Activated naive CD8-positive, alpha-beta T cell treated with anti-CD3 and anti-CD28 coated beads, Interleukin-2, amount 50 U/mL, for 24 hours (primary cell): ENCODE results near the gene TRIM14.
"Not testable (repeated sequence)": the region's sequence is repeated elsewhere in the genome, so short reads cannot be mapped to it uniquely, and the experiment has no call there.

Source experiments
- ATAC-seq: fragments of 150-1000 bp; cut with Tn5 transposase; one replicate; pipeline ENCODE4 v1.10.0; 2021
- DNase-seq: peaks from one replicate; pipeline ENCODE4 v3.0.0; 2021
- H3K27ac Mint-ChIP-seq: one replicate; pipeline ENCODE4 v1.8.0; 2021; ENCODE audit warnings: mild to moderate bottlenecking, mixed read lengths
- H3K27me3 Mint-ChIP-seq: one replicate; pipeline ENCODE4 v1.8.0; 2021; ENCODE audit warnings: mixed read lengths
- H3K36me3 Mint-ChIP-seq: one replicate; pipeline ENCODE4 v1.8.0; 2021; ENCODE audit warnings: low read depth, mixed read lengths
- H3K4me1 Mint-ChIP-seq: one replicate; pipeline ENCODE4 v1.8.0; 2021; ENCODE audit warnings: mixed read lengths
- H3K4me3 Mint-ChIP-seq: one replicate; pipeline ENCODE4 v1.8.0; 2021; ENCODE audit warnings: mild to moderate bottlenecking, moderate library complexity, mixed read lengths
- H3K9me3 Mint-ChIP-seq: one replicate; pipeline ENCODE4 v1.8.0; 2021; ENCODE audit warnings: mixed read lengths

The TRIM14 gene

DNA sequence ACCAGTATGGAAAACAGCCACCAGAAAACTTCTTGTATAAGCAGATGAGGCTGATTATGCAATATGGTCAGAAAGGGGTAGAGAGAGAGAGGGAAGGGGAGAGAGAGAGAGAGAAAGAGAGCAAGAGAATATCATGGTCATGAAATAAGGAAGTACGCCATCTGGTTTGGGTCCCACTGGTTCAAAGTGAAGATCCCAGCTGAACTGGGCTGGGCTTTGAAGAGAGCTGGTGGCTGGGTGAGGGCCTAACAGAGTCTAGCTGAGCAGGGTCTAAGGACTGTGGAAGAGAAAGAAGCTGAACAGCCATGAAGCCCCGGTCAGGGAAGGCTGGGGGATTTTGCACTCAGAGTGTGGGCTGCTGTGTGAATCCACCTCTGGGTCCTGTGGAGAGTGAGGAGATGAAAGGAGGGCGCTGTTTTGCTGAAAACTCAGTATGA, 14.6 kb downstream of the TRIM14 start:
- ATAC-seq (no peak), DNase-seq (no peak)
- no peaks in the 10 kb centered on the region for H3K27me3 Mint-ChIP-seq
- H3K4me3 Mint-ChIP-seq: no peak overlapping the region
- peaks cover 93% of the 10 kb centered on the region for H3K4me1 Mint-ChIP-seq
- no peaks in the 10 kb centered on the region for H3K9me3 Mint-ChIP-seq
- peak overlapping the region; percentile 72 for H3K27ac Mint-ChIP-seq
- H3K36me3 Mint-ChIP-seq: peaks cover 44% of the 10 kb centered on the region

DNA sequence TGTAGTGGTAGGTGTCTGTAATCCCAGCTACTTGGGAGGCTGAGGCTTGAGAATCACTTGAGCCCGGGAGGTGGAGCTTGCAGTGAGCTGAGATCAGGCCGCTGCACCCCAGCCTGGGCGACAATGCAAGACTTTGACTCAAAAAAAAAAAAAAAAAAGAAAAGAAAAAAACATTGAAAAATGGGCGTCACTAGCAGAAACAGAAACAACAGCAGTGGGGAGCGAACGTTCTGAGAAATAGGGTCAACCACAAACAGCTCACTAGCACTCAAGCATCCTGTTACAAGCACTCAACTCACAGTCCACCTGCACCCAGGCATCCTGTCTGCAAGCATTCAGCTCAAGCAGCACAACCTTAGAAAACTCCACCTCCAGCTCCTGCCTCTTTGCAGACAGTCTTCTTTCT, 17.2 kb downstream of the TRIM14 start:
- ATAC-seq: peak; percentile 99
- peaks cover 44% of the 10 kb centered on the region for H3K36me3 Mint-ChIP-seq
- peaks cover 88% of the 10 kb centered on the region for H3K4me1 Mint-ChIP-seq
- peak overlapping the region; percentile 63 for H3K27ac Mint-ChIP-seq
- DNase-seq: peak; percentile 63
- H3K4me3 Mint-ChIP-seq: peak overlapping the region; percentile 17
- H3K27me3 Mint-ChIP-seq: no peaks in the 10 kb centered on the region
- no peaks in the 10 kb centered on the region for H3K9me3 Mint-ChIP-seq

DNA sequence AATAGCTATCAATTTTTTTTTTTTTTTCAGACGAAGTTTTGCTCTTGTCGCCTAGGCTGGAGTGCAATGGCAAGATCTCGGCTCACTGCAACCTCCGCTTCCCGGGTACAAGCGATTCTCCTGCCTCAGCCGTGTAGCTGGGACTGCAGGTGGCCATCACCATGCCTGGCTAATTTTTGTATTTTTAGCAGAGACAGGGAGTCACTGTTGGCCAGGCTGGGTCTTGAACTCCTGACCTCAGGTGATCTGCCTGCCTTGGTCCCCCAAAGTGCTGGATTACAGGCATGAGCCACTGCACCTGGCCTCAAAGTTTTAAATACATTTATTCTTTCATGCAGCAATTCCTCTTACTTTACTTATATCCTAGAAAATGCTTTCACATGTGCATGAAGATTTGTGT, 17.6 kb downstream of the TRIM14 start:
- H3K4me3 Mint-ChIP-seq: peak overlapping the region; percentile 17
- ATAC-seq: no peak
- peaks cover 40% of the 10 kb centered on the region for H3K36me3 Mint-ChIP-seq
- no peaks in the 10 kb centered on the region for H3K9me3 Mint-ChIP-seq
- H3K27me3 Mint-ChIP-seq: no peaks in the 10 kb centered on the region
- H3K27ac Mint-ChIP-seq: peak overlapping the region; percentile 63
- H3K4me1 Mint-ChIP-seq: peaks cover 84% of the 10 kb centered on the region
- DNase-seq: no peak

DNA sequence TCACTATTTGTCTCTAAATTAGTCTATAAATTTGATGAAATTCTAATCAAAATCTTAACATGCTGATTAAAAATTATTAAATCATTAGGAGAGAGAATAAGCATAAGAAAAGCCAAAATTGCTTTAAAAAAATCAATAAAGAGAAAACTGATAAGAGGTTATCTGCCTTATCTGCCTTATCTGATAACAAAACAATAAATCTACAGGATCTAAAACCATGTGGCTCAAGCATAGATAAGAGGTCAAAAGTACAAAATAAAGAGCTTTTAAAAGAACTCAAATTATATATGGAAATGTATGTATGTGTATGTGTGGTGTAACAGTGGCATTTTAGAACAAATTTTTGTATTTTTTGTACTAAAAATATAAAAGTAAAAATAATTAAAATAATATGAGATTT, 18.6 kb downstream of the TRIM14 start:
- Mint-ChIP-seq H3K4me3 (no peak overlapping the region), H3K36me3 (peaks cover 35% of the 10 kb centered on the region), H3K27ac (peak overlapping the region; percentile 80), H3K9me3 (no peaks in the 10 kb centered on the region), H3K4me1 (peaks cover 75% of the 10 kb centered on the region), H3K27me3 (no peaks in the 10 kb centered on the region)
- DNase-seq: no peak
- no peak for ATAC-seq

DNA sequence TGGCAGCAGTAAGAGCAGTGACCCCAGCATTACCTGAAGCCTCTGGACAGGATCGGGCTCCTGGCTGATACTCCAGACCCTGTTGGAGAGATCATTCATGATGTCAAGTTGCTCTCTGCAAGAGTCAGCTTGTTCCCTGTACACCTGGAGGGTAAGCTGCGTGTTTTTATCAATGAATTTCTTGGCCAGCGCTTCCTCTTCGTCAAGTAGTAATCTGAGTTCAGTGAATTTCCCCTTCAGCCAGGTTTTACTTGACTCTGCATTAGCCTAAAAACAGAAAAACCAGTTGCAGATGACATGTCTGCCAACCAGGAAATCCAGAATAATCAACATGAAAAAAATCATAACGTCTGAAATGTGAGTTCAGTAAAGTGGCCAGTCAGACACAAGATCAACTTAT, 19.1 kb downstream of the TRIM14 start:
- H3K4me3 Mint-ChIP-seq: no peak overlapping the region
- H3K27ac Mint-ChIP-seq: peak overlapping the region; percentile 80
- H3K36me3 Mint-ChIP-seq: peaks cover 34% of the 10 kb centered on the region
- ATAC-seq (no peak), DNase-seq (no peak)
- H3K9me3 Mint-ChIP-seq: no peaks in the 10 kb centered on the region
- no peaks in the 10 kb centered on the region for H3K27me3 Mint-ChIP-seq
- H3K4me1 Mint-ChIP-seq: peaks cover 73% of the 10 kb centered on the region

DNA sequence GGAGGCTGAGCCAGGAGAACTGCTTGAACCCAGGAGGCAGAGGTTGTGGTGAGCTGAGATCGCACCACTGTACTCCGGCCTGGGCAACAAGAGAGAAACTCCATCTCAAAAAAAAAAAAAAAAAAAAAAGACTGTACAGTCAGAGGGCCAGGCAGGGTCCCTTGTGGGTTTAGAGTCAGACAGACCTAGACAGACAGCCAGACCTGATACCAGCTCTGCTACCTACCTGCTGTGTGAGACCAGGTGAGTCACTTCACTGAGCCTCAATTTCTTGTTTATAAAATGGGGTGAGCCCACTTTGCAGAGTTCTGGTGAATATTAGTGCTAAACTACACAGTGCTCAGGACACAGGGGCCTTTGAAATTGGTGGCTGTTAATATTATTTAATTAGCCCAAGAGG, 19.7 kb downstream of the TRIM14 start:
- no peak for ATAC-seq
- no peak overlapping the region for H3K4me3 Mint-ChIP-seq
- H3K9me3 Mint-ChIP-seq: no peaks in the 10 kb centered on the region
- no peak overlapping the region for H3K27ac Mint-ChIP-seq
- H3K4me1 Mint-ChIP-seq: peaks cover 70% of the 10 kb centered on the region
- DNase-seq: no peak
- H3K36me3 Mint-ChIP-seq: peaks cover 36% of the 10 kb centered on the region
- no peaks in the 10 kb centered on the region for H3K27me3 Mint-ChIP-seq

DNA sequence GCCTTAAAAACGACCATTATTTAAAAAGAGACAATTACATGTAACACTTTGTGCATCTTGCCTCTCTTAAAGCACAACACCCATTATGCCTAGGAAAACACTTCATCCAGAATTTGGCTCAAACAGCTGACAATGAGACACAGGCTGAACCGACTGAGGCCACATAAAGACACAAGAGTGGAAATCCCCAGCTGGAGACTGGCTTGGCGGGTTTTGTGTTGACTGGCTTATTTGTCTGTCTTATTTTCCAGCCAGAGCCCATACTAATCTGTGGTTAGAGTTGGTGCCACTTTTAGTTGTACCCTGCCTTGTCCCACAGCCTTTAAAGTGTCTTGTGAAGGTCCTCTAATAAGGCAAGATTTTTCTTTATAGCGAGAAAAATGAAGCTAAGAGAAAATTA, 21.2 kb downstream of the TRIM14 start:
- Mint-ChIP-seq H3K36me3 (peaks cover 41% of the 10 kb centered on the region), H3K27ac (peak overlapping the region; percentile 52), H3K4me1 (peaks cover 60% of the 10 kb centered on the region), H3K9me3 (no peaks in the 10 kb centered on the region), H3K27me3 (no peaks in the 10 kb centered on the region), H3K4me3 (no peak overlapping the region)
- DNase-seq (no peak), ATAC-seq (peak; percentile 34)

DNA sequence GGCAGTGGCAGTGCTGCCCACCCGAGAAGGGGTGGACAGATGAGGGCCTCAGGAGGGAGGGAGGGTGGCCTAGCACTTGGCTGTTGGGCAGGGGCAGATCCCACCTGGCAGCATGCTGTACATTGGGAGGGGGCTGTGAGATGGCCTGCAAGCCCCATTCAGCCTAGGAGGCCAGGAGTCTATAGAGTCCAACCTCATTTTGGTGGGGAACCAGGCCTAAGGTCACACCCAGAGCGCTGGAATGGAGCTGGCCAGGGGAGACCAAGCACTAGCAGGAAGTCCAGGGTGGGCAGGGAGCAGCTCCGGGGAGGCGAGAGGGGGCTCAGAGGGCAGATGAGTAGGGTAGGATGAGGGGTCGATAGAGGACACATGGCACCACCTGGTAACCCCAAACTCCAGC, 22.9 kb downstream of the TRIM14 start:
- DNase-seq (no peak), ATAC-seq (no peak)
- H3K4me1 Mint-ChIP-seq: peaks cover 46% of the 10 kb centered on the region
- H3K4me3 Mint-ChIP-seq: no peak overlapping the region
- H3K9me3 Mint-ChIP-seq: no peaks in the 10 kb centered on the region
- H3K27me3 Mint-ChIP-seq: no peaks in the 10 kb centered on the region
- H3K27ac Mint-ChIP-seq: no peak overlapping the region
- peaks cover 44% of the 10 kb centered on the region for H3K36me3 Mint-ChIP-seq

DNA sequence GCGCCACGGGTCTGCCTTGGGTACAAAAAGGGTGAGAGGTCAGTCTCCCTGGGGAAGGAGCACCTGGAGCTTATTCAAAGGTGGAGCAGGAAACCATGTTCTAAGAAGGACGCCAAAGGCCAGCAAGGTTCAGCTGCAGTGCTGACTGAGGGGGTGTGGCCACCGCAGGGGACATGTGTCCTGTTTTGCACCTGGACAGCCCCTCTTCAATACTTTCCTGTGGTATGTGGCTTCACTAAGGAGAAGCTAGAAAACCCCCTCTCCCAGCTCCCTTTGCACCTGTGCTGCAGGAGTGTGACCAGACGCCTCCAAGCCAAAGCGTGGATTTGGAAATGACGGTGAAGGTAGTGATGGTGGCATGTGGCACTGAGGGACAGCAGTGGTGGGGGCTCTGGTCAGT, 23.6 kb downstream of the TRIM14 start:
- Mint-ChIP-seq H3K27me3 (no peaks in the 10 kb centered on the region), H3K36me3 (peaks cover 47% of the 10 kb centered on the region), H3K27ac (no peak overlapping the region), H3K4me3 (no peak overlapping the region), H3K4me1 (peaks cover 40% of the 10 kb centered on the region), H3K9me3 (no peaks in the 10 kb centered on the region)
- DNase-seq (no peak), ATAC-seq (no peak)

DNA sequence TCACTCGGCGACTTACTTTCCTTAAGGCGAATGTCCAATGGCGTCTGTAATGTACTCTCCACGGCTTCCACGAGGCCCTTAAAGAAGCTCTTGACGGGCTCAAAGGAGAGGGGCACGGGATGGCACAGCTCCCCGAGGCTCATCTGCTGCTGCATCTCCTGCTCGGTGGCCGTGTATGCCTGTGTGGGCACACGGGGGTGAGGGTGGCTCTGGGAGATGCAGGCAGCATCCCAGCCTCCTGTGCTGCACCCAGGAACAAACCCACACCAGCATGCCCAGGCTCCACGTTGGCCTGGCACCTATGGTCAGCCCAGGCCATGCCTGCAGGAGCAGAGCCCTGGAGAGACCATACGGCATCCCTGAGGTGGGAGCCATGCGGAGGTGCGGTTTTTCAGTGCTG, 24.2 kb downstream of the TRIM14 start:
- DNase-seq: no peak
- Mint-ChIP-seq H3K4me3 (no peak overlapping the region), H3K36me3 (peaks cover 46% of the 10 kb centered on the region), H3K9me3 (no peaks in the 10 kb centered on the region), H3K4me1 (peaks cover 34% of the 10 kb centered on the region), H3K27ac (no peak overlapping the region), H3K27me3 (no peaks in the 10 kb centered on the region)
- no peak for ATAC-seq

DNA sequence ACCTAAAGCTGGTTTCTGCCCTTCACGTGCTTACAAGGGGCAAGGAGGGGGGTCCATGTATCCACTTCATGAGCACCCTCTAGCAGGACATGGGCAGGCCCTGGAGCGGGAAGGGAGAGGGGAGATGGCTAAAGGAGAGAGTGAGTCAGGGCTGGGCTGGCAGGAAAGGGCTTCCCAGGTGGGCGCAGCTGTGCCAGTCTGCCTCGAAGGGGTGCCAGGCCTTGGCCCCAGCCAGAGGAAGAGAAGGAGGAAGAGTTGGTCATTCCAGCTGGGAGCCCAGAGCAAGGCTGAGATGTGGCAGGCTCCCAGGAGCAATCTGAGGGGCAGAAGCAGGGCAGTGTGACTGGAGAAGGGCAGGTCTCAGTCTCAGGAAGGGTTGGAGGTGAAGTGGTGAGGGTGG, 24.7 kb downstream of the TRIM14 start:
- Mint-ChIP-seq H3K36me3 (peaks cover 43% of the 10 kb centered on the region), H3K27ac (no peak overlapping the region), H3K4me1 (peaks cover 29% of the 10 kb centered on the region), H3K9me3 (no peaks in the 10 kb centered on the region), H3K4me3 (no peak overlapping the region), H3K27me3 (no peaks in the 10 kb centered on the region)
- ATAC-seq: no peak
- no peak for DNase-seq

DNA sequence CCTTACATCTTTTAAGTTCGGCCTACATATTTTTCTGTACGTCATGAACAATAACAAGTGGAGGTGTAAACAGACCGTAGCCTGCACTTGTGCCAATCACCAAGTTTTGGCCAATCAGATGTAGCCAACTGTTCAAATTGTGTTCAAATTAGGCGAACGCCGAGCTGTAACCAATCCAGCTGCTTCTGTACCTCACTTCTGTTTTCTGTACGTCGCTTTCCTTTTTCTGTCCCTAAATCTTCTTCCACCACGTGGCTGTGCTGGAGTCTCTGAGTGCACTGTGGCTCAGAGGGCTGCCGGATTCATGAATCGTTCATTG, 26.4 kb downstream of the TRIM14 start:
- Mint-ChIP-seq H3K4me1 (peaks cover 16% of the 10 kb centered on the region), H3K9me3 (no peaks in the 10 kb centered on the region), H3K4me3 (no peak overlapping the region), H3K36me3 (peaks cover 32% of the 10 kb centered on the region), H3K27me3 (no peaks in the 10 kb centered on the region), H3K27ac (peak overlapping the region; percentile 27)
- DNase-seq: no peak
- no peak for ATAC-seq

DNA sequence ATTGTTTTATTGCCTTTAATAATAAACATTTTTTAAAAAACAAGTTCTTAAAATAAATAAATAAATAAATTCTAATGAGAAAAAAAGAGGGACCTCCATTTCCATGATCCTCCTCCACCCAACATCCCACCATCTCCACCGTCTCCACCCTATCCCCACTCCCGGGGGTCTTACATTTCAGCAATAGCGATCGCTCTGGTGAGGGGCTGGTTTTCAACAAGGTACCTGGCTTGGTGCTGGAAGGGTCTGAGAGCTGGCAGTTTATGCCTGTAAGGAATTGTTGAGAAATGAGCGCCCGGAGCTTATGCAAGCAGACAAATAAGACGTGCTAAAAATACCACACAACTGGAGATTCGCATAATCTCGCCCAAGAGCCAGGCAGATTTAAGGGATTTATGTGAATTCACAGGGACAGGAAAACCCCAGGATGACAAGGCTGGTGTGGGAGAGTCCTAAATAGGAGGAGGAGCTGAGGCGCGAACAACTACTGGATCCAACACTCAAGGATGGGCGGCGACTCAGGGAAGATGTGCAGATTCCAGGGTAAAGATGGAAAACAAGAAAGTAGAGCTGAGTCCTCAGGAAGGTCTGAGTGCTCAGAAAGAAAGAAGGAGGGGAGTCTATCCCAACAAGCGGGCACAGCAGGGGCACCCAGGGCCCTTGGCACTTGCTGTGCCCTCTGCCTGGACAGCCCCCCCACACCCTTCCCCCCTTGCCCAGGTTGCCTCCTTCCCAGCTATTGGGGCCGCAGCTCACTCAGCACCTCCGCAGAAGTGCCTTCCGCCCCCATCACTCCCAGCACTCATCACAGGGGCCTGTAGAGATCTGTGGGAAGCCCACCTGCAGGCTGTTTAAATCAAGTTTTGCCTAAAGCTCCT, 27.0 kb downstream of the TRIM14 start:
- H3K4me3 Mint-ChIP-seq: no peak overlapping the region
- no peaks in the 10 kb centered on the region for H3K27me3 Mint-ChIP-seq
- H3K4me1 Mint-ChIP-seq: peaks cover 11% of the 10 kb centered on the region
- H3K36me3 Mint-ChIP-seq: peaks cover 28% of the 10 kb centered on the region
- no peak overlapping the region for H3K27ac Mint-ChIP-seq
- DNase-seq (no peak), ATAC-seq (no peak)
- H3K9me3 Mint-ChIP-seq: no peaks in the 10 kb centered on the region

DNA sequence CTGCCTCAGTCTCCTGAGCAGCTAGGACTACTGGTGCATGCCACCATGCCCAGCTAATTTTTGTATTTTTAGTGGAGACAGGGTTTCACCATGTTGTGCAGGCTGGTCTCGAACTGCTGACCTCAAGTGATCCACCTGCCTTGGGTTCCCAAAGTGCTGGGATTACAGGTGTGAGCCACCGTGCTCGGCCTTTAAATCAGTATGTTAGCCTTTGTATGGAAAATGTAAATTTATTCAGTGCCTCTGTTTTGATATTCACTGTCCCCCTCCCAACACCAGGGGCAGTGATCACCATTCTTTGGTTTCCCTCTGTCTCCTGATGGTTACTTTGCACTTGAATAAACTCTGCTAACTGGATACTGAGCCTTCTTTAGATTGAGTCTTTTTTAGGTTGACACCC, 28.3 kb downstream of the TRIM14 start:
- not testable (repeated sequence) for ATAC-seq, H3K27me3 Mint-ChIP-seq

DNA sequence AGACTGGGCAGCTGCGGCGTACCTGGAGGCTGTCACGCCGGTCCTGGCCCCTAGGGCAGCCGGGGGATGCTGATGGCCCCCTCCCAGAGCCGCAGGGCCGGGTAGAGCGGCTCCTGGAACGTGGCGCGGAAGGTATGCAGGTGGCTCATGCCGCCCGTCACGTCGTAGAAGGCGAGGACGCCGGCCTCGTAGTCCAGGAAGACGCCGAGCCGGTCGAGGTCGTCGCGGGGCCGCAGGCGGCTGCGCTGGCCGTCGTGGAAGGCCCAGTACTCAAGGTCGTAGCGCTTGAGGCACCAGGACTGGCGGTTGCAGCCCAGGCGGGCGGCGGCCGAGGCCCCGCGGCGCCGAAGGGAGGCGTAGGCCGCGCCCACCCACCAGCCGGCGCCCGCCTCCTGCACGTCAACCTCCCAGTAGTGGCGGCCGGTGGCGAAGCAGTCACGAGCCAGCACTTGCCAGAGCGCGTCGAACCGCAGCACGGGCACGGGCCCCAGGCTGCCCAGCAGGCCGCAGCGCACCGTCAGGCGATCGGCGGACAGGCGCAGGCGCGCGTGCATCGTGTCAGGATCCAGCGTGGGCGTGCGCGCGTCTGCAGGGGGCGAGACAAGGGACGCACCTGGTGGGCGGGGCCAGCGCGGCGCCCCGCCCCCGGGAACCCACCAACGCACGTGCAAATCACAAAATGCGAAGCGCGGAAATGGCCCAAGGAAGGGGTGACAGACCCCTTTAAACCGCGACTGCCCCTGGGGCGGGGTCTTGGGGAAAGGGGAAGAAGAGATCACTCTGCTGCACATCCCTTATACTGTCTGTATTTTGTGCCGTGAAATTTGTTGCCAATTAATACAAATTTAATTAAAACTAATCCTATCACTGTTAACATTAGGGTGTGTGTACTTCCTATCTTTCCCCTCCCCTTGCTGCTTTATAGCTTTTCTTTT, 31.3 kb downstream of the TRIM14 start:
- Mint-ChIP-seq H3K27me3 (no peaks in the 10 kb centered on the region), H3K27ac (no peak overlapping the region), H3K36me3 (peaks cover 32% of the 10 kb centered on the region), H3K4me1 (peaks cover 10% of the 10 kb centered on the region), H3K4me3 (no peak overlapping the region), H3K9me3 (no peaks in the 10 kb centered on the region)
- no peak for DNase-seq
- ATAC-seq: no peak

More for the DNA sequence above, 28.3 kb downstream of the TRIM14 start:
- Mint-ChIP-seq H3K27ac (peak overlapping the region; percentile 11), H3K4me1 (peaks cover 13% of the 10 kb centered on the region), H3K36me3 (peaks cover 32% of the 10 kb centered on the region)
- not testable (repeated sequence) for H3K9me3 Mint-ChIP-seq, H3K4me3 Mint-ChIP-seq, DNase-seq
